Dermis blood vessel endothelial cell (primary cell): ENCODE results near the gene ERN1. TPM values are rescaled to one million over a fixed set of nuclear protein-coding genes. Genes with fewer than 3 reads are reported as not detected.

Experiments used
- DNase-seq: peaks from one replicate; pipeline ENCODE4 v3.0.0; 2010
- total RNA-seq: library from RNA; depleted of rRNA; stranded (reverse); fragments of >200 nt; gene quantifications from 2 replicates; pipeline ENCODE4 v1.2.3, GENCODE V29; 2014

ERN1 gene
- total RNA-seq, 1 donor from 2014 or later: 20.4 TPM

DNA sequence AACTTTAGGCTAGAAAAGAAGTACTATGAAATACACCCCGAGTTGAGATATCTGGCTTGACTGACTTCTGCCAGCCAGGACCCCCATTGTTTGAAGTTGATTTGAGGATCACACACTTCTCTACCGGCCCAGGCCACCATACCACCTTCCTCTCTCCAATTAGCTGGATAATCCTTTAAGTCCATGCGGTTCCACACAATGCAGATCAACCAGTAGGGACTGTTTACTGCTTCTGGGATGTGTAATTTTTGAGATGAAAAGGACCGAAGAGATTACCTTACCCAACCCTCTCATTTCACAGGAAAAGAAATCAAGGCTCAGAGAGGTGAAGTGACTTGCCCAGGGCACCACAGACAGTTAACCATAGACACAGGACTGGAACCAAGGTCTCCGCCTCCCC, 20.5 kb downstream of the ERN1 start:
- no peak for DNase-seq

DNA sequence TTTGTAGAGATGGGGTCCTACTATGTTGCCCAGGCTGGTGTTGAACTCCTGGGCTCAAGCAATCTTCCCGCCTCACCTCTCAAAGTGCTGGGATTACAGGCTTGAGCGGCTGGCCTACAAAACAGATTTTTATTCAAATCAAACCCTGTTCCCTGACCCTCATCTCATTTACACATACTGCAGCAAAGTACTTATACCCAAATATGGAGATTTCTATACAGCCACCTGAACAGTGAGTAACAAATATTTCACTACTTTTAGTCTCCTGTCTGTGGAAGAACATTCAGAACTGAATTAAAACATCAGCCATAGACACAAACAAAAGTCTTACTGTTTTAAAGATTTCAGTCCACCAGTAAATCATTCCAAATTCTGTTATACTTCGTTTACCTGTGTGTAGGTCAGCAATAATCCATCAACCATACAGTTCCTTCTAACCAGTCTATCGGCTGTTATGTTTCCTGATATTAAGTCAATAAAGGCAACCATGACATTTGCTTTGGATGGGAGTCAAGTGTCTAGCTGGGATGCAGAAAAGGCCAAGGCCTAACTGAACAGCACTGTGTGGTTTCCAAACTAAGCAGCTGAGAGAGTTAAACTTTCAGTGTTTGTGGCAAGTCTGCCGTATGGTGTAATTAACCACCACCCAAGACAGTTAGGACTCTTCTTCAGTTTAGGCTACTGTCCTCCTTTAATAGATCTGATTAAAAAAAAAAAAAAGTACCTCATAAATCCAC, 22.3 kb downstream of the ERN1 start:
- DNase-seq: no peak

DNA sequence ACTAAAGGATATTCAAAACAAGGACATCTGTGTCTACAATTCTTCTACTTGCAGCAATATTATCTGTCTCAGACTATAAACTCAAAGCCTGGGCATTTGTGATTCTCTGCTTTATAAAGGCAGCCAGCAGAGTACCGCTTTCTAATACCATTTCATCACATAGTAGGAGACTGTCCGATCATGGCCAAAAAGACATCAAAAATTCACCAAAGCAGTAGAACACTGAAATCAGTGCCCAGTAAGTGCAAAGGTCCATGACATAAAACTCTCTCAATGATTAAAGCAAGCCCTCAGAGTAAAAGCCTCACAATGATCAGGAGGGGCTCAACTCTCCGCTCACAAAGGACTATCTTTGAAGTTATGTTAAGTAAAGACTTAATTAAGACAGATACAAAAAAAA, 23.0 kb downstream of the ERN1 start:
- no peak for DNase-seq

DNA sequence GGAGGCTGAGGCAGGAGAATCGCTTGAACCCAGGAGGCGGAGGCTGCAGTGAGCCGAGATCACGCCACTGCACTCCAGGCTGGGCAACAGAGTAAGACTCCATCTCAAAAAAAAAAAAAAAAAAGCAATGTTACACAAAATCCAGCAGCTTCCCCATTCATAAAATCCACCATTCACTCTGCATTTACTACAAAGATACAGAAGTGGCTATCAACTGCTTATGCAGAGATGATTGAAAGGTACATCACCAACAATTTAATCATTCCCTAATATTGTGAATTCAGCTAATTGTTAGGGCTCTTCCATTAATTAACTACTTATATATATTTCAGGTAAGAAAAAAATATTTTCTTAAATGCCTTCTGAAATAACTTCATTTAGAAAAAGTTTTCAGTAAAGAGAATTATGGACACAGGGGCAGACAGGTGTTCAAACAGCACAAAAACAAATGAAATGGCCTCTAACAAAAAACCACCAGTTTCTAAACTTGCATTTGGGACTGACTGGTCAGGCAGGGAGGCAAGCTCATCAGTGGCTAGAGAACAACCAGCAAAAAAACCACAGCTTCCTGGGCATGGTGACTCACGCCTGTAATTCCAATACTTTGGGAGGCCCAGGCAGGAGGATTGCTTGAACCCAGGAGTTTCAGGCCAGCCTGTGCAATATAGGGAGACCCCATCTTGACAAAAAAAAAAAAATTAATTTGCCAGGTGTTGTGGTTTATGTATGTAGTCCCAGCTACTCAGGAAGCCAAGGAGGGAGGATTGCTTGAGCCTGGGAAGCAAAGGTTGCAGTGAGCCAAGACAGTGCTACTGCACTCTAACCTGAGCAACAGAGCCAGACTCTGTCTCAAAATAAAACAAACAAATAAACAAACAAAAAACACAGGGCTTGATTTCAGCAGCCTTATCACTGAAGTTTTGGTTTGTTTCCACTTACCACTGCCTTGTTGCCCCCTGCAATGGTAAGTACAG, 26.3 kb downstream of the ERN1 start:
- peak; percentile 58 for DNase-seq

GRCh38 chr17:64102627-64103390, 27.1 kb downstream of the ERN1 start:
- DNase-seq: no peak

- no peak for DNase-seq
Measured at GRCh38 chr17:64099543-64099942, 30.4 kb downstream of the ERN1 start.

DNA sequence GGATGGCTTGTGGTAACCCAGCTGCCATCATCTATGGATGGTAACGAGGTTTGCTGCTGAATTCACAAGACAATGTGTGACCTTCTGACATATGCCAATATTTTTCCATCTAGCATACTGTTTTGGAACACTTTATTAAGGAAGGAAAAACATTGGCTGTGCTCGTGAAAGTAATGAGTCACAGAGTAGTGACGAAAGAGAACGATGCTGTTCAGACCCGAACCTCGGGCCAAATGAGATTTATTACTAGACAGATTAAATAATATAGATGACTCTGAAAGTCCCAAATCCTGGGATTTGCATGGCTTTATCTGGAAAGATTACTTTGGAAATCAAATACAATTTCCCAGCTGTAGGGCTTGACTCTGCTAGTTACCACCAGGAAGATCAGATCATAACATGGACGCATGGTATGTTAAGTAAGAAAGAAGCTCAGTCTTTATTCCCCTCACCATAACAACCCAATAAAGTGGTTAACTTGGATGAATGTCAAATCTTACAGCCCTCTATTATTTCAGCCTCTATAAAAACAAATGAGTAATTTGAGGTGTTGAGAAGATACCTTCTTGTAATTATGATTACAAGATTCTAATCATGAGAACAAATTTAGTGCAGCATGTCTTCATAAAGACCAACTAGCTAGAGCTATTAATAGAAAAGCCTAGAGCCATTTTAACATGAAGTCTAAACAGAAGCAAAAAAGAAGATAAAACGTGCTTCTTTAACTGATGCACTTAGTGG, 32.6 kb downstream of the ERN1 start:
- peak; percentile 96 for DNase-seq

DNA sequence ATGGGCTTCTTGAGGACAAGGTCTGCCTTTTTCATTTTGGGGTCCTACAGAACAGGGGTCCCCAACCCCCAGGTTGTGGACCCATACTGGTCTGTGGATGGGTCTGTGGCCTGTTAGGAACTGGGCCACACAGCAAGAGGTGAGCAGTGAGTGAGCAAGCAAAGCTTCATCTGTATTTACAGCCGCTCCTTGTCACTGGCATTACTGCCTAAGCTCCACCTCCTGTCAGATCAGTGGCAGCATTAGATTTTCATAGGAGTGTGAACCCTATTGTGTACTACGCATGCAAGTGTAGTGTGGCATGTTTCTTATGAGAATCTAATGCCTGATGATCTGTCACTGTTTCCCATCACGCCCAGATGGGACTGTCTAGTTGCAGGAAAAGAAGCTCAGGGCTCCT, 33.9 kb downstream of the ERN1 start:
- DNase-seq: no peak

DNA sequence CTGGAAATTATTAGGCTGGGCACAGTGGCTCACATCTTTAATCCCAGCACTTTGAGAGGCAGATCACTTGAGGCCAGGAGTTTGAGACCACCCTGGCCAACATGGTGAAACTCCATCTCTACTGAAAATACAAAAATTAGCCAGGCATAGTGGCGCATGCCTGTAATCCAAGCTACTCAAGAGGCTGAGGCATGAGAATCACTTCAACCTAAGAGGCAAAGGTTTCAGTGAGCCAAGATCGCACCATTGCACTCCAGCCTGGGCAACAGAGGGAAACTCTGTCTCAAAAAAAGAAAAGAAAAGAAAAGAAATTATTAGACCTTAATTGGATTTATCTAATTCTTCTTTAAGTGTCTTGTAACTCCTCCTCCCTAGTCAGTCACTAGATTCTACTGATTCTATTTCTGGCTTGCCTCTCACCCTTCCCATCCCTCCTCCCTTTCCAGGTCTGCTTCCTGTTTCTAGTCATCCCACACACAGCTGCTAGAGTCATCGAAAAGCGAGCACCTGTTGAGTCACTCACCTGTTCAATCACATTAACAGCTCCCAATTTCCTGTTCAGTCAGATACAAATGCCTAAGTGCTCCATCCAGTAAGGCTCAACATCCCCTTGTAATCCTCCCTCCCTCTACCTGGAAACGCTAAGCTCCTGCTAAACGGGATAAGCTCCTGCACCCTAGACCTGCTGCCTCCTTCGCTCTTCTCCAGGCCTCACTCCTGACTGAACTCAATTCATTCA, 34.6 kb downstream of the ERN1 start:
- DNase-seq: peak; percentile 33

DNA sequence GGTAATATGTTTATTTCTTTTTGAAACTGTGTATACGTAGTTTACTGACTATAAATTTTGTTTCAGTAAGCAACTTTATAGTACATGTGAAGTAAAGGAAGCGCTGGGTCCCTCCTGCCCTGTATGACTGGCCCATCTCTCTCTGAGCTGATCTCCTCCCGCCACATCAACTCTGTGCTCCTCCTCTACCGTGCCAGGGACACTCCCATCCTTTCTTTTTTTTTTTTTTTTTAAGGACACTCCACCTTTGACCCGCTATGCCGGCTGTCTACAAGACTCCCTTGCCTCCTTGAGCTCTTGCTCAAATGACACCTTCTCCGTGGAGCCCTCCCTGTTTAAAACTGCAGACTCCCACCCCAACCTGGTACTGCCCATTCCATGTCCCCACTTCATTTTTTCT, 35.5 kb downstream of the ERN1 start:
- DNase-seq: no peak

- DNase-seq: no peak
Measured at GRCh38 chr17:64092952-64093451, 36.9 kb downstream of the ERN1 start.

GRCh38 chr17:64092113-64092512, 37.8 kb downstream of the ERN1 start:
- DNase-seq: no peak

DNA sequence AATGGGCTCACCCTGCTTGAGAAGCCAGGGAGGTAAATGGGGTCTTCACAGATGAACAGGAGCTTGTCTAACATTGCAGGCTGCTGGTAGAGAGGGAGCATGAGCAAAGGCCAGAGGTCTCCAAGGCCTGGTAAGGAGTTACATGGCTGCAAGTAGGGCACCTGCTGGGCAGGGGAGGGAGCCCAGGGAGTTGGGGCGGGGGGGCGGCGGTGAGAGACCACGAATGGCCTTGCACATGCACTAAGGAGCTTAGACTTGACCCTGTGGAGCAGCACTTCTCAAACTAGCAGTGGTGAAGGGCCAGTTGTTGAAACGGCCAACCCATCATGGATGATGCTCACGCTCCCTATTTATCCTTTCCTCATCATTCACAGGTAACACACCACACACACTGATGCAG, 38.4 kb downstream of the ERN1 start:
- DNase-seq: no peak

GRCh38 chr17:64091116-64091515, 38.8 kb downstream of the ERN1 start:
- DNase-seq: no peak

- DNase-seq: no peak
Measured at GRCh38 chr17:64090144-64090543, 39.8 kb downstream of the ERN1 start.

- DNase-seq: no peak
Measured at GRCh38 chr17:64087252-64088005, 42.5 kb downstream of the ERN1 start.

DNA sequence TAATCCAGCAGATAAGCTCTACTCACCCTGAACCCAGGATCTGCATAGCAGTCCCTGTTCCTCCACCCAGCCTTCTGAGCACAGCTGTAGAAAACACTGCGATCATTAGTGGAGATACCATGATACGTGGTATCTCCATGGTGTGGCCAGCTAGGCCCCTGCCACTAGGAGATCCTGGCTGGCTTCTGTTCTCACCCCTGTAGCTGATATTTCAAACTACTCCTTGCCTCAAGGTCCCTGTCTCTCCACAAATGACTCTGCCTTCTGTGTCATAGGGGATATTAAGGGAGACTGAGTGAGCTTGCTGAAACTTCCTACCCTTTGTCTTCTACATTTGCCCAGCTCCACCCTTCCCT, 44.3 kb downstream of the ERN1 start:
- DNase-seq: no peak

DNA sequence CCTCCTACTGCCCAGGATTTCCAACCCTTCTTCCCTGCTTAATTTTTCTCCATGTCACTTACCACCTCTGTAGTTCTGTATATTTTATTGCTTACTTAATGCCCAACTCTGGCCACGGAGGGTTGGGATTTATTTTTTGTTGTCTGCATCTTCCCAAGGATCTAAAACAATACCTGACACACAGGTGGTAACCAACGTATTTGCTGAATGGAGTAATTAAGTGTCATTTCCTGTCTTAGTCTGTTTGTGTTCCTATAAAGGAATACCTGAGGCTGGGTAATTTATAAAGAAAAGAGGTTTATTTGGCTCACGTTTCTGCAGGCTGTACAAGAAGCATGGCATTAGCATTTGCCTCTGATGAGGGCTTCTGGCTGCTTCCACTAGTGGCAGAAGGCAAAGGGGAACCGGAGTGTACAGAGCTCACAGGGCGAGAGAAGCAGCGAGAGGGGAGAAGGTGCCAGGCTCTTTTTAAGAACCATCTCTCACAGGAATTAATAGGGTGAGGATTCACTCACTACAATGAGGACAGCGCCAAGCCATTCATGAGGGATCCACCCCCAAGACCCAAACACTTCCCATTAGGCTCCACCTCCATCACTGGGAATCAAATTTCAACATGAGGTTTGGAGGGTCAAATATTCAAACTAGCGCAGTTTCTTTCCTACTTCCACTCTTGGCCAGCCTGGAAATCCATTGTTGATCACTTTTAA, 44.8 kb downstream of the ERN1 start:
- no peak for DNase-seq

DNA sequence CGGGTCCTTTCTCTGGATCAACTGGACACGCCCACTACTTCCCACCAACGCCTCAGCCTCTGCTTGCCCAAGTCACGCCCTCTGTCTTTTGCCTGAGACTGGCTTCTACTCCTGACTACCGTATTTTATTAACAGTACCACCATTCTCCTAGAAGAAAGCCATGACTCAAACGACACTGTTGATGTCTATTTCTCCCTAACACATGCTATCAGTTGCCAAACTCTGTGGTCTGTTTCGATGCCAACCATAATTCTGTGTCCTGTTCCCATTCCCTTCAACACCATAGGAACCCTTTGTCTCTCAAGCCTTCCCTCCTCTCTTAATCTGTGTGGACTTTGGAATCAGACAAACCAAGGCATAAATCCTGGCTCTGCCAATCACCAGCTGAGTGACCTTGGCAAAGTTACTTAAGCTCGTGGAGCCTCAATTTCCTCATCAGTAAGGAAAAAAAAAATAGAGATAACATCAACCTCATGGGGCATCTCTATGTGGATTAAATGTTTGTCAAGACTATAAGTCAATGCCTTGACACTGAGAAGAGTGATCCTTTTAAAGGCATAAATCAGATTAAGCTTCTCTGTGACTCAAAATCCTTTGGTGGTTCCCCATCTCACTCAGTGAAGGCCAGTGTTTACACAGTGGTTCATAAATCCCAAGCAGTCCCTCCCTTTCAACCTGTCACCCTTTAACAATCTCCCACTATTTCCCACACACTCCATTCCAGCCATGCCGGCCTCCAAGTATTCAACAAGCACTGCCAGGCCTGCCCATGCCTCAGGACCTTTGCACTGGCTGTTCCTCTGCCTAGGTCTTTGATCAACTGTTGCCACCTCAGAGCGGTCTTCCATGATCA, 45.6 kb downstream of the ERN1 start:
- no peak for DNase-seq
